Measurements from ENCODE around the gene UBXN7.

DNA sequence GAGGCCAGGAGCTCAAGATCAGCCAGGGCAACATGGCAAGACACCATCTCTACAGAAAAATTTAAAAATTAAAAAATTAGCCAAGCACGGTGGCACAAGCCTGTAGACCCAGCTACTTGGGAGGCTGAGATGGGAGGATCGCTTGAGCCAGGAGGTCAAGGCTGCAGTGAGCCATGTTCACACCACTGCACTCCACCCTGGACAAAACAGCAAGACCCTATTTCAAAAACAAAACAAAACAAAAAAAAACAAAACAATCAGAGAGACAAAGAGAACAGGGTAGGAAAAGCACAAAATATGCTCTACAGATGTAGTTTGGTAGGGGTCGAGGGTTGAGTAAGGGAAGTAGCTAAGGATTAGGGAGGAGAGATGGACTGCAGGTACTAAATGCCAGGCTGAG is 117.6 kb downstream of the UBXN7 start:
- TF ChIP-seq, protein P1, sequence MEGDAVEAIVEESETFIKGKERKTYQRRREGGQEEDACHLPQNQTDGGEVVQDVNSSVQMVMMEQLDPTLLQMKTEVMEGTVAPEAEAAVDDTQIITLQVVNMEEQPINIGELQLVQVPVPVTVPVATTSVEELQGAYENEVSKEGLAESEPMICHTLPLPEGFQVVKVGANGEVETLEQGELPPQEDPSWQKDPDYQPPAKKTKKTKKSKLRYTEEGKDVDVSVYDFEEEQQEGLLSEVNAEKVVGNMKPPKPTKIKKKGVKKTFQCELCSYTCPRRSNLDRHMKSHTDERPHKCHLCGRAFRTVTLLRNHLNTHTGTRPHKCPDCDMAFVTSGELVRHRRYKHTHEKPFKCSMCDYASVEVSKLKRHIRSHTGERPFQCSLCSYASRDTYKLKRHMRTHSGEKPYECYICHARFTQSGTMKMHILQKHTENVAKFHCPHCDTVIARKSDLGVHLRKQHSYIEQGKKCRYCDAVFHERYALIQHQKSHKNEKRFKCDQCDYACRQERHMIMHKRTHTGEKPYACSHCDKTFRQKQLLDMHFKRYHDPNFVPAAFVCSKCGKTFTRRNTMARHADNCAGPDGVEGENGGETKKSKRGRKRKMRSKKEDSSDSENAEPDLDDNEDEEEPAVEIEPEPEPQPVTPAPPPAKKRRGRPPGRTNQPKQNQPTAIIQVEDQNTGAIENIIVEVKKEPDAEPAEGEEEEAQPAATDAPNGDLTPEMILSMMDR (IDR thresholded peaks at IDR 0.05) = no peak
- TF ChIP-seq POLR2A (IDR thresholded peaks at IDR 0.05) = no peak
